Mesenchymal stem cell (in vitro differentiated cells and primary cell): Measurements from ENCODE around the gene CEP44.

Experiments
- DNase-seq: peaks from one replicate; pipeline ENCODE4 v3.0.0-alpha.2; 2013
- H2AFZ ChIP-seq: one replicate; pipeline ENCODE4 v1.6.1; 2013; ENCODE audit warnings: low read depth, mild to moderate bottlenecking, control low read depth, inconsistent platforms, low read length, moderate library complexity
- H2AK5ac ChIP-seq: 2 replicates; pipeline ENCODE4 v1.6.1; 2013; ENCODE audit warnings: low read length, moderate library complexity, mild to moderate bottlenecking, inconsistent platforms; ENCODE audit not compliant: severe bottlenecking
- H2BK120ac ChIP-seq: one replicate; pipeline ENCODE4 v1.6.1; 2013; ENCODE audit warnings: low read depth, mild to moderate bottlenecking, inconsistent platforms, low read length, moderate library complexity
- H2BK12ac ChIP-seq, 2 experiments: one replicate each; pipeline ENCODE4 v1.6.1; 2013; ENCODE audit warnings: inconsistent platforms in 2 of 2, low read length in 2 of 2, mild to moderate bottlenecking in 2 of 2, moderate library complexity in 2 of 2, control low read depth in 1 of 2
- H2BK15ac ChIP-seq: one replicate; pipeline ENCODE4 v1.6.1; 2013; ENCODE audit warnings: mild to moderate bottlenecking, low read depth, inconsistent platforms; ENCODE audit not compliant: poor library complexity, severe bottlenecking
- H2BK5ac ChIP-seq: 2 replicates; pipeline ENCODE4 v1.6.1; 2013; ENCODE audit warnings: low read depth, mild to moderate bottlenecking, low read length, control low read depth, inconsistent platforms; ENCODE audit not compliant: poor library complexity, severe bottlenecking
- H3K14ac ChIP-seq, 2 experiments: one replicate each; pipeline ENCODE4 v1.6.1; 2013; ENCODE audit warnings: inconsistent platforms in 2 of 2, low read length in 2 of 2, control low read depth in 1 of 2, mild to moderate bottlenecking in 1 of 2, moderate library complexity in 1 of 2
- H3K18ac ChIP-seq, 2 experiments: one replicate each; pipeline ENCODE4 v1.6.1; 2013; ENCODE audit warnings: inconsistent platforms in 2 of 2, low read length in 2 of 2, control low read depth in 1 of 2, low read depth in 1 of 2, mild to moderate bottlenecking in 1 of 2
- H3K23ac ChIP-seq, 2 experiments: one replicate each; pipeline ENCODE4 v1.6.1; 2013; ENCODE audit warnings: inconsistent platforms in 2 of 2, low read length in 2 of 2, mild to moderate bottlenecking in 2 of 2, moderate library complexity in 2 of 2, control low read depth in 1 of 2
- H3K27ac ChIP-seq: 2 replicates; pipeline ENCODE4 v1.5.1; 2013; ENCODE audit warnings: mild to moderate bottlenecking, moderate library complexity, low read length, control low read depth, inconsistent platforms; ENCODE audit not compliant: poor library complexity, severe bottlenecking
- H3K27me3 ChIP-seq, 2 experiments: 2 replicates each; pipeline versions ENCODE4 v1.6.1 to v1.7.0; 2013; ENCODE audit warnings: low read length in 2 of 2, mild to moderate bottlenecking in 2 of 2, moderate library complexity in 2 of 2, control low read depth in 1 of 2, inconsistent platforms in 1 of 2; ENCODE audit not compliant: control insufficient read depth in 1 of 2, insufficient read depth in 1 of 2
- H3K36me3 ChIP-seq, 2 experiments: 2 replicates each; pipeline versions ENCODE4 v1.6.1 to v1.7.0; 2013; ENCODE audit warnings: low read length in 2 of 2, control low read depth in 1 of 2, inconsistent platforms in 1 of 2, low read depth in 1 of 2, mild to moderate bottlenecking in 1 of 2; ENCODE audit not compliant: insufficient read depth in 2 of 2, control insufficient read depth in 1 of 2
- H3K4ac ChIP-seq, 2 experiments: one replicate each; pipeline ENCODE4 v1.6.1; 2013; ENCODE audit warnings: inconsistent platforms in 2 of 2, low read length in 2 of 2, mild to moderate bottlenecking in 2 of 2, moderate library complexity in 2 of 2, control low read depth in 1 of 2, low read depth in 1 of 2
- H3K4me1 ChIP-seq: 2 replicates; pipeline ENCODE4 v1.6.1; 2013; ENCODE audit warnings: low read depth, low read length, control low read depth; ENCODE audit not compliant: control insufficient read depth, insufficient read depth
- H3K4me2 ChIP-seq: 2 replicates; pipeline ENCODE4 v1.6.1; 2013; ENCODE audit warnings: low read length, mild to moderate bottlenecking, inconsistent platforms; ENCODE audit not compliant: poor library complexity, severe bottlenecking
- H3K4me3 ChIP-seq, 2 experiments: 2 replicates each; pipeline versions ENCODE4 v1.5.1 to v1.7.0; 2013; ENCODE audit warnings: low read length in 2 of 2, mild to moderate bottlenecking in 2 of 2, control low read depth in 1 of 2, low read depth in 1 of 2; ENCODE audit not compliant: insufficient read depth in 1 of 2
- H3K79me1 ChIP-seq: replicated peaks from 2 replicates; pipeline ENCODE4 v1.6.1; 2013; ENCODE audit warnings: mild to moderate bottlenecking, control low read depth, low read length, inconsistent platforms; ENCODE audit not compliant: poor library complexity, severe bottlenecking
- H3K9ac ChIP-seq: 2 replicates; pipeline ENCODE4 v1.7.0; 2013; ENCODE audit warnings: mild to moderate bottlenecking, low read length, moderate library complexity
- H3K9me3 ChIP-seq: 2 replicates; pipeline ENCODE4 v1.7.0; 2013; ENCODE audit warnings: mild to moderate bottlenecking, low read length; ENCODE audit not compliant: control insufficient read depth
- H4K8ac ChIP-seq: one replicate; pipeline ENCODE4 v1.6.1; 2013; ENCODE audit warnings: inconsistent platforms, mild to moderate bottlenecking, low read length, moderate library complexity
- H4K91ac ChIP-seq: one replicate; pipeline ENCODE4 v1.6.1; 2013; ENCODE audit warnings: mild to moderate bottlenecking, low read length, inconsistent platforms
- WGBS: methylation state at CpG from one replicate; pipeline ENCODE4 v1.1.7; 2013; ENCODE audit warnings: mixed read lengths; 5-methylcytosine and 5-hydroxymethylcytosine counted together

Gene CEP44

GRCh38 chr4:174365018-174365587 is 81.4 kb downstream of the CEP44 start:
- H3K79me1 ChIP-seq: no peaks in the 10 kb centered on the region
- peak; percentile 58 for DNase-seq
- H3K36me3 ChIP-seq: no peaks in the 10 kb centered on the region
- no peak overlapping the region for H3K4ac ChIP-seq
- no peak overlapping the region for H2BK15ac ChIP-seq
- H3K18ac ChIP-seq: no peak overlapping the region
- no peak overlapping the region for H2AK5ac ChIP-seq
- H3K9me3 ChIP-seq: no peaks in the 10 kb centered on the region
- H3K23ac ChIP-seq: no peak overlapping the region
- H3K14ac ChIP-seq: no peak overlapping the region
- no peak overlapping the region for H4K91ac ChIP-seq
- H3K4me2 ChIP-seq: no peak overlapping the region
- no peak overlapping the region for H3K4me3 ChIP-seq
- H2AFZ ChIP-seq: no peak overlapping the region
- no peak overlapping the region for H2BK5ac ChIP-seq
- H3K4me1 ChIP-seq: no peaks in the 10 kb centered on the region
- H3K27ac ChIP-seq: no peak overlapping the region
- H3K27me3 ChIP-seq: no peaks in the 10 kb centered on the region
- no peak overlapping the region for H2BK120ac ChIP-seq
- H4K8ac ChIP-seq: no peak overlapping the region
- H3K9ac ChIP-seq: peak overlapping the region; percentile 45
- WGBS: no CpG with 5 or more reads among the region's 2 CpGs
- no peak overlapping the region for H2BK12ac ChIP-seq

GRCh38 chr4:174369985-174370384 is 86.3 kb downstream of the CEP44 start:
- peak overlapping the region; percentile 27 for H2AFZ ChIP-seq
- H2BK120ac ChIP-seq: no peak overlapping the region
- H3K9me3 ChIP-seq: no peaks in the 10 kb centered on the region
- H2BK5ac ChIP-seq: no peak overlapping the region
- no peak for DNase-seq
- no peaks in the 10 kb centered on the region for H3K36me3 ChIP-seq
- no peak overlapping the region for H3K27ac ChIP-seq
- H3K23ac ChIP-seq: no peak overlapping the region
- H2BK12ac ChIP-seq: no peak overlapping the region
- no peak overlapping the region for H4K91ac ChIP-seq
- H3K4me3 ChIP-seq: no peak overlapping the region
- H2AK5ac ChIP-seq: no peak overlapping the region
- H2BK15ac ChIP-seq: no peak overlapping the region
- no CpG with 5 or more reads among the region's 2 CpGs for WGBS
- no peak overlapping the region for H3K14ac ChIP-seq
- no peaks in the 10 kb centered on the region for H3K79me1 ChIP-seq
- H3K4me1 ChIP-seq: no peaks in the 10 kb centered on the region
- no peak overlapping the region for H4K8ac ChIP-seq
- H3K4me2 ChIP-seq: no peak overlapping the region
- H3K4ac ChIP-seq: no peak overlapping the region
- no peak overlapping the region for H3K9ac ChIP-seq
- H3K18ac ChIP-seq: no peak overlapping the region
- H3K27me3 ChIP-seq: no peaks in the 10 kb centered on the region

GRCh38 chr4:174373821-174374220 is 90.1 kb downstream of the CEP44 start:
- H2BK120ac ChIP-seq: no peak overlapping the region
- no peaks in the 10 kb centered on the region for H3K4me1 ChIP-seq
- no peak overlapping the region for H3K4me3 ChIP-seq
- H3K79me1 ChIP-seq: no peaks in the 10 kb centered on the region
- no peak overlapping the region for H3K23ac ChIP-seq
- no peak overlapping the region for H2AFZ ChIP-seq
- no peak overlapping the region for H3K27ac ChIP-seq
- no peak overlapping the region for H3K9ac ChIP-seq
- no peak overlapping the region for H2BK12ac ChIP-seq
- no CpG with 5 or more reads among the region's 1 CpG for WGBS
- no peak overlapping the region for H2BK15ac ChIP-seq
- no peaks in the 10 kb centered on the region for H3K36me3 ChIP-seq
- no peaks in the 10 kb centered on the region for H3K27me3 ChIP-seq
- H3K4me2 ChIP-seq: no peak overlapping the region
- no peak overlapping the region for H2BK5ac ChIP-seq
- H4K8ac ChIP-seq: no peak overlapping the region
- H3K18ac ChIP-seq: no peak overlapping the region
- no peak overlapping the region for H3K14ac ChIP-seq
- no peak overlapping the region for H4K91ac ChIP-seq
- no peaks in the 10 kb centered on the region for H3K9me3 ChIP-seq
- DNase-seq: no peak
- H3K4ac ChIP-seq: no peak overlapping the region
- no peak overlapping the region for H2AK5ac ChIP-seq

GRCh38 chr4:174375422-174375821 is 91.7 kb downstream of the CEP44 start:
- Histone ChIP-seq H2BK12ac (no peak overlapping the region), H2BK120ac (no peak overlapping the region), H3K27ac (no peak overlapping the region), H2AFZ (no peak overlapping the region), H4K91ac (no peak overlapping the region), H3K4me2 (no peak overlapping the region), H3K23ac (no peak overlapping the region), H2BK15ac (no peak overlapping the region), H3K18ac (no peak overlapping the region), H3K36me3 (no peaks in the 10 kb centered on the region), H3K4me3 (no peak overlapping the region), H3K79me1 (no peaks in the 10 kb centered on the region), H3K14ac (no peak overlapping the region), H3K9me3 (no peaks in the 10 kb centered on the region), H3K27me3 (no peaks in the 10 kb centered on the region), H4K8ac (no peak overlapping the region), H3K4ac (no peak overlapping the region), H3K4me1 (no peaks in the 10 kb centered on the region), H3K9ac (no peak overlapping the region), H2BK5ac (no peak overlapping the region), H2AK5ac (no peak overlapping the region)
- DNase-seq: no peak
- 79% methylated on average over 8 of the region's 8 CpGs for WGBS
